GM18951 (cell line): Measurements from ENCODE around the gene MYH9.

ENCODE experiments used
- POLR2A ChIP-seq: IDR thresholded peaks from 4 replicates; pipeline ENCODE4 v1.6.1; 2011; ENCODE audit warnings: mild to moderate bottlenecking; ENCODE audit not compliant: insufficient read length, insufficient read depth; ENCODE audit errors: extremely low read depth
- in situ Hi-C: fragments of 300-500 bp; cut with MboI; formaldehyde crosslinking; loops from one replicate; pipeline ENCODE4 v1.12.0; 2022; ENCODE audit warnings: low sequenced_read_pairs, mixed read lengths, inconsistent platforms; ENCODE audit not compliant: unreplicated experiment

Gene MYH9

GRCh38 chr22:36234213-36234612, 153.6 kb downstream of the MYH9 start:
- TF ChIP-seq POLR2A, result no peak

DNA sequence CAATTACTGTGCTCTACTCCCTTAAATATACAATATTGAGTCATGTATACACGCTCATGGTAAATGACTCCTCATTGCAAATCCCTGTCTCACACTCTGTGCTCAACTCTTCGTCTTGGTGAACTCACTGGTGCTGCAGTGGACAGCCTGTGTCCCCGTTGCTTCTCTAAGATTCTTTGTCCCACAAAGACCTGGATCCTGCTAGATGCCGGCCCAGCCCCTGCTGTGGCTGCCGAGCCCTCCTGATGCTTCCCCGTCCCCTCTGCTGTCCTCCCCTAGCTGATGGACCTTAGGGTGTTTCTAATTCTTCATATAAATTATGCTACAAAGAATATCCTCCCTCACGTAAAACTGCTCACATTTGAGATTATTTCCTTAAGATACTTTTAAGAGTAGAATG, 154.0 kb downstream of the MYH9 start:
- in situ Hi-C loops, result no loop called here

More at GRCh38 chr22:36234213-36234612, 153.6 kb downstream of the MYH9 start:
- in situ Hi-C loops, result no loop called here

GRCh38 chr22:36232715-36233401, 154.9 kb downstream of the MYH9 start:
- peak; percentile 14 for TF ChIP-seq POLR2A
- in situ Hi-C loops, result no loop called here

More for the DNA sequence above, 154.0 kb downstream of the MYH9 start:
- TF ChIP-seq POLR2A, result no peak
